ENCODE results near the gene ACOX2. TPM values are rescaled to one million over a fixed set of nuclear protein-coding genes. Genes with fewer than 3 reads are reported as not detected.

ACOX2 gene
- total RNA-seq, 1 experiment from 2014 or later: not detected

DNA sequence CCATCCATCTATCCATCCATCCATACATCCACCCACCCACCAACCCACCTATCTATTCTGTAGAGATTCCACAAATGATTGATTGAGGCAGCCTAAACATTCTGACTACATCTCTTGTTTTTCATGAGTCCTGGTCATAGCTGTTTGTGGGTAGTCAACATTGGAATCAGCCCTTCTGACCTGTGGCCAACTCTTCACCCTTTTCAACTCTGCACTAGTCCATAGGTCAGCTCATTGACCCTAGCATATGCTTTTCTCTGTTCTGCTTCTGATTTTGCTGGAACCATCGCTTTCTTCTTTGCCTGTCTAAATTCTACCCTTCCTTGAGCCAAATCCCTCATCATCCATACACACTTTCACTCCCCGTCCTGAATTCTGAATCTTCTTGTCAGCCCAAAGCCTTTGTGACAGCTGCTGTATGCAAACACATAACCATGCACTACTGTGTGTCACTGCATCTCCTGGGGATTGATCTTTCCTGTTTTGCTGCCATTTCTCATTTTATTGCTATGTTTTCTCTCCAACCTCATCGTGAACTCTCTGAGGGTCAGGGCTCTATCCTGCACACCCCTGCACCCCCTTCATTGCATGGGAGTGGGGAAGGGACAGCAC is 61.9 kb downstream of the ACOX2 start:
- DNase-seq (ENCODE audit: low spot score): no peak

- no peak for DNase-seq (ENCODE audit: low spot score)
Measured at GRCh38 chr3:58474348-58474911, 62.6 kb downstream of the ACOX2 start.

GRCh38 chr3:58473275-58473674 is 63.7 kb downstream of the ACOX2 start:
- no peak for DNase-seq (ENCODE audit: low spot score)

DNA sequence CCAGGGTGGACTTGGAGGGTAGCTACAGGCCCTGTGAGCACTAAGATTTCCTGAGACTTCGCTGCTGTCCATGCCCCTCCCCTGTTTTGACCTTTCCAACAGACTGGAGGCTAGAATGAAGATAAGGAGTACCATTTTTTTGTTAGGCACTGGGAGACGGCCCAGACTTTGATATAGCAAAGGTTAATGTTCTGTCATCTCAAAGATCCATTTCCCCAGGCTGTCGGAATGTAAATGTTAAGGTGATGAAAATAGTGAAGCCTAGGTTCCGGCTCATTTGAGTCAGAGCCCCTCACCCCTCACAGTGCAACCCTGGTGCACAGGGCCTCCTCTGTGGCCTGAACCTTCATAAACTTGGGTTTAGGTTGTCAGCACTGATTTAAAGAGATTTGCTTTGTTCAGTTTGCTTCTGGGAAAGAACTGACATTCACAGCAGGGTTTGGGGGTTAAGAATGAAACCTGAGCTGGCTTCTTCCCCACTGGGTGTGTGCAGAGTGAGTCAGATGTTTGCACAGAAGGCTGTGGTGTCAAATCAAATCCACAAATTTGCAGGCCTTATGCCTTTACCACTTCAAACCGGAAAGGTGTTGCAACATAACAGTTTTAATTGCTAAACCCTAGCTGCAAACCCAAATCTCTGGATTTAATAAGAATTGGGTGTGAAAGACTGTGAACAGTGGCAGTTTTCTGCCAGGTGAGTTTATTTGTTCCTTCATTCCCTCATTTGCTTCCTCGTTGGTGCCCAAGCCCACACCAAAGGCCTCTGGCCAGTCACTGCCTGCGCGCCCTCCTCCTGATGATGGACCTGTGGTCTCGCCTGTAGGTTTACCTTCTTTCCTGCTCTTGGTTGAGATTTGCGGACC is 65.7 kb downstream of the ACOX2 start:
- peak; percentile 71 for DNase-seq (ENCODE audit: low spot score)

DNA sequence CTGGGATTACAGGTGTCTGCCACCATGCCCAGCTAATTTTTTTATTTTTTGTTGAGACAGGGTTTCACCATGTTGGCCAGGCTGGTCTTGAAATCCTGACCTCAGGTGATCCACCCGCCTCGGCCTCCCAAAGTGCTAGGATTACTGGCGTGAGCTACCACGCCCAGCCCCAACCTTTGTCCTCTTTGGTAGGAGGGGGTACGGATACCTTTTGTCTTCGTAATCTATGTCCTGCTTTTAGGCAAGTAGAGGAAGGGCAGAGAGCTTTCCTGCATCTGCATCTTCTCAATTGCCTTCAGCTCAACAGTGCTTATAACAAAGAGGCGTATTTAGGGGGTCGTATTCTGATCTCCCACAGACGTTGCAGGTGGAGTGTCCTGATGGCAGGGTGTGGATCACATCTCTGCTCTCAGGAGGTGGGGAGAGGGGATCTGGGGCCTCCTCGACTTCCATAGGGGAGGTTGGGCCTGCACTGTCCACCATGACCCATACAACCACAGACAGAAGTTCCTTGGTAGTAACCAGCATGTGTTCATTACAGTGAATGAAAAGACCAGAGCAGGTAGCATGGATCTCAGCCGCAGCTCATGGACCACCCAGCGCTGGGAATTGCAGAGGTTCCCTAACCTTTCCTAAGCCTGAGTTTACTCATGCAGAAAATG is 66.5 kb downstream of the ACOX2 start:
- DNase-seq (ENCODE audit: low spot score): no peak

DNA sequence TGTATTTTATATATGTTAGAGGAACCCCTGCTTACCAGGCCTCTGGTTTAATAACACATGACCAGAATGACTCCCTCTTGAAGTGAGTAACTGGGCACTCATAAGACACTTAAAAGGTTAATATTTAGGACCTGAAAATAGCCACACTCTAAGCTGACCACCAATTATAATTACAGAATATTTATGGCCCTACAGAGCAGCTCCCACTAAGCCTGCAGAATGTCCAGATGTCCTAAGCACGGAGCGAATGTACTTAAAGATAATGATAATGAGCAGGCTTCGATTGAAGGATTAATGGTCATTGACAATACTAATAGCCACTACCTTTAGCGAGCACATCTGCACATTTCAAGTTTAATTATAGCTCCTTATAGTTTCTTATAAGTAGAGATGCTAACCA is 67.9 kb downstream of the ACOX2 start:
- no peak for DNase-seq (ENCODE audit: low spot score)

DNA sequence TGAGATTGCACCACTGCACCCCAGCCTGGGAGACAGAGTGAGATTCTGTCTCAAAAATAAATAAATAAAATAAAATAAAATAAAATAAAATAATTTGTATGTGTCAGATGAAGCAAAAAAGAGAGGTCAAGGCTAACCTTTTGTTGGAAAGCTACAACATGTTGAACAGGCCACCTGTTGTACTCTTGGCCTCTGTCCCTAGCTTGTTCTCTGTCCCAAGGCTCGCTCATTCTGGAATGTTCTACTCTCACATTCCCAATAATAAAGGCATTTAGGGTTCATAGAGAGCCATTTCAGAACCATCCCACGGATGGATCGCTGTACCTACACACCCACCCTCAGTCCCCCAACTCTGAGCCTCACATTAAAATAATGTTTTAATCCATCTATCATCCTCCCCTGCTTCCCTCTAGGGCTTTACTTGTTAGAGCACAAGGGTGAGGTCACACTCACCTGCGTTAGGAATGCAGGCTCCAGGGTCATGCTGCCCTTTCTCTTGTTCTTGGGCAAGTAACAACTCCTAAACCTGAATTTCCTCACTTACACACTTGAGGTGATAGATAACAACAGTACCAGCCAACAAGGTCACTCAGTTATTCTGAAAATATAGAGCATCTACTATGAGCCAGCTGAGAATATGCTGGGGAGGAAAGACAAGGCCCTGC is 70.0 kb downstream of the ACOX2 start:
- DNase-seq (ENCODE audit: low spot score): no peak

GRCh38 chr3:58464866-58465265 is 72.1 kb downstream of the ACOX2 start:
- DNase-seq (ENCODE audit: low spot score): no peak

GRCh38 chr3:58463942-58464271 is 73.1 kb downstream of the ACOX2 start:
- no peak for DNase-seq (ENCODE audit: low spot score)

DNA sequence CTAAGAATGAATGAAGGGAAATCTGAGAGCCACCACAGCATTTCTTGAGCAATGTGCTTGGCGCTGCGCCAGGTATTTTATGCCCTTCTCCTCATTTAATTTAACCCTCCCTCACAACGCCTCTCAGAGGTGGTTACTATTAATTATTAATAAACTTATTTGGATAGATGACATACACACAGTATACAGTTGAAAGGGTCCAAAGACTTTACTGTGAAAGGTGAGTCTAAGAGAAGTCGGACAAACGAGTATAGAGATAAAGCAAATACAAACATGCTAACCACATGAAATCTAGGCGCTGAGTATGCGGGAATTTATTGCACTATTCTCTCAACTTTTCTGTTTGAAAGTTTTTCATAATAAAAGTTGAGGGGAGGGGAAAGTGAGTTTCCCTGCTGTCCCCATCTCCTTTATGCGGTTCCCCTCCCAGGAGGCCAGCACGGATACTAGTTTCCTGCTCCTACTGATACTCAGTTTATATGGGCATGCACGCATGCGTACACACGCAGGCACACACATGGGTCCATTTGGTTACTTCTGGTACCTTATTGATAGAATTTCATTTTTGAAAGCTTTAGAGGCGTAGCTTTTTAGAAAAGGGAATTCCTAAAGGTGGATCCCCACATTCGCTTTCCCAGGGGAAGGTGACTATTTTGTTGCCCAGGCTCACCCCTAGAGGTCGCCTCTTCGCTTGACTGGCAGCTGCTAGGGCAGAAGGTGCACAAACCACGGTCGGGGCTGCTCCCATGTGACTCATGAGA is 73.6 kb downstream of the ACOX2 start:
- peak; percentile 78 for DNase-seq (ENCODE audit: low spot score)

GRCh38 chr3:58462829-58463180 is 74.2 kb downstream of the ACOX2 start:
- no peak for DNase-seq (ENCODE audit: low spot score)

GRCh38 chr3:58459160-58459559 is 77.8 kb downstream of the ACOX2 start:
- DNase-seq (ENCODE audit: low spot score): no peak

Other genes starting within 250 kb of the ACOX2 start
- 6.5 and 8.1 TPM in 2 replicates for gene RPP14, start 230.9 kb downstream of the ACOX2 start, total RNA-seq (2014; rRNA removed; shearing (Covaris generic))
- gene HTD2, start 230.7 kb downstream of the ACOX2 start, total RNA-seq (2014; rRNA removed; shearing (Covaris generic)): 0.34 and 1.3 TPM in 2 replicates
- 0.23 and 0.89 TPM in 2 replicates for gene PXK, start 204.3 kb downstream of the ACOX2 start, total RNA-seq (2014; rRNA removed; shearing (Covaris generic))
- 34.2 and 47.8 TPM in 2 replicates for gene PDHB, start 103.4 kb downstream of the ACOX2 start, total RNA-seq (2014; rRNA removed; shearing (Covaris generic))
- 1.2 and 1.3 TPM in 2 replicates for gene KCTD6, start 45.1 kb downstream of the ACOX2 start, total RNA-seq (2014; rRNA removed; shearing (Covaris generic))
- gene FAM107A, start 40.2 kb upstream of the ACOX2 start, total RNA-seq (2014; rRNA removed; shearing (Covaris generic)): 0.10 TPM in 1 of 2 replicates, not detected in the other
- gene FAM3D, start 129.6 kb upstream of the ACOX2 start, total RNA-seq (2014; rRNA removed; shearing (Covaris generic)): 50.2 and 58.0 TPM in 2 replicates